Thymus (tissue), 11 donors: ENCODE results near the gene FAM83F. TPM values are rescaled to one million over a fixed set of nuclear protein-coding genes. Genes with fewer than 3 reads are reported as not detected.
A peak's percentile ranks its signal among the peaks of the same experiment; 100 is the strongest.

Experiments used
- DNase-seq, 9 donors: peaks; one replicate each; pipeline ENCODE4 v3.0.0-alpha.2; 2013; ENCODE audit warnings: low spot score in 9 of 9, low read depth in 6 of 9, missing footprints in 1 of 9
- H3K27ac ChIP-seq, 2 donors: one replicate each; pipeline ENCODE4 v1.5.1; 2013; ENCODE audit warnings: control low read depth in 1 of 2, low read depth in 1 of 2, low read length in 1 of 2, mild to moderate bottlenecking in 1 of 2, moderate library complexity in 1 of 2
- H3K27me3 ChIP-seq, 2 donors: one replicate each; pipeline ENCODE4 v1.5.1; 2013; ENCODE audit warnings: low read length in 1 of 2; ENCODE audit not compliant: control insufficient read depth in 2 of 2, insufficient read depth in 1 of 2
- H3K36me3 ChIP-seq, 2 donors: one replicate each; pipeline ENCODE4 v1.5.1; 2013; ENCODE audit warnings: low read length in 1 of 2, mild to moderate bottlenecking in 1 of 2, moderate library complexity in 1 of 2; ENCODE audit not compliant: control insufficient read depth in 2 of 2, insufficient read depth in 2 of 2
- H3K4me1 ChIP-seq, 2 donors: one replicate each; pipeline ENCODE4 v1.5.1; 2013; ENCODE audit warnings: low read length in 2 of 2; ENCODE audit not compliant: control insufficient read depth in 2 of 2, insufficient read depth in 2 of 2
- H3K4me3 ChIP-seq, 2 donors: one replicate each; pipeline ENCODE4 v1.5.1; 2013; ENCODE audit warnings: low read length in 2 of 2, control low read depth in 1 of 2, mild to moderate bottlenecking in 1 of 2
- H3K9me3 ChIP-seq, 2 donors: one replicate each; pipeline ENCODE4 v1.5.1; 2013; ENCODE audit warnings: low read length in 1 of 2, mild to moderate bottlenecking in 1 of 2; ENCODE audit not compliant: control insufficient read depth in 2 of 2, insufficient read depth in 1 of 2
- WGBS: extraction: QIAGEN DNeasy Blood & Tissue Kit; methylation state at CpG from one replicate; pipeline ENCODE4 v1.1.7; 2013; 5-methylcytosine and 5-hydroxymethylcytosine counted together
- polyA plus RNA-seq: library from polyadenylated mRNA; stranded (reverse); fragments of 200-250 nt; gene quantifications from one replicate; pipeline ENCODE4 v1.2.3, GENCODE V29; 2013
- total RNA-seq: library from RNA; stranded (reverse); fragments of 120-200 nt; gene quantifications from one replicate; pipeline ENCODE4 v1.2.4, GENCODE V29; 2013
- donor health status: healthy.

The FAM83F gene
- total and polyA plus RNA-seq, 2 donors: 2.0 to 2.4 TPM

GRCh38 chr22:40031766-40032470 is 37.2 kb downstream of the FAM83F start:
- WGBS: 98% methylated on average over 10 of the region's 10 CpGs
- Histone ChIP-seq H3K9me3 (no peaks in the 10 kb centered on the region), H3K4me1 (peaks cover 13 to 59% of the 10 kb centered on the region in 2 donors), H3K36me3 (peaks cover 0 to 2% of the 10 kb centered on the region in 2 donors), H3K4me3 (no peak overlapping the region), H3K27me3 (no peaks in the 10 kb centered on the region), H3K27ac (no peak overlapping the region)
- no peak for DNase-seq

- H3K9me3 ChIP-seq: no peaks in the 10 kb centered on the region
- 94% methylated on average over 12 of the region's 12 CpGs for WGBS
- H3K27me3 ChIP-seq: no peaks in the 10 kb centered on the region
- no peak for DNase-seq
- H3K4me1 ChIP-seq: peaks cover 13 to 50% of the 10 kb centered on the region in 2 donors
- H3K27ac ChIP-seq: no peak overlapping the region
- H3K36me3 ChIP-seq: peaks cover 0 to 2% of the 10 kb centered on the region in 2 donors
- H3K4me3 ChIP-seq: no peak overlapping the region
Observed at GRCh38 chr22:40033586-40034380, 39.0 kb downstream of the FAM83F start.

- H3K27ac ChIP-seq: no peak overlapping the region
- no peak for DNase-seq
- H3K4me1 ChIP-seq: peaks cover 13 to 49% of the 10 kb centered on the region in 2 donors
- no peak overlapping the region for H3K4me3 ChIP-seq
- 98% methylated on average over 11 of the region's 11 CpGs for WGBS
- no peaks in the 10 kb centered on the region for H3K9me3 ChIP-seq
- no peaks in the 10 kb centered on the region for H3K27me3 ChIP-seq
- H3K36me3 ChIP-seq: peaks cover 0 to 2% of the 10 kb centered on the region in 2 donors
Observed at GRCh38 chr22:40035351-40035750, 40.6 kb downstream of the FAM83F start.

GRCh38 chr22:40036126-40036525 is 41.4 kb downstream of the FAM83F start:
- Histone ChIP-seq H3K9me3 (no peaks in the 10 kb centered on the region), H3K36me3 (peaks cover 0 to 2% of the 10 kb centered on the region in 2 donors), H3K27me3 (no peaks in the 10 kb centered on the region), H3K4me1 (peaks cover 9 to 49% of the 10 kb centered on the region in 2 donors), H3K27ac (no peak overlapping the region), H3K4me3 (no peak overlapping the region)
- no peak for DNase-seq
- 87% methylated on average over 6 of the region's 6 CpGs for WGBS

- no peaks in the 10 kb centered on the region for H3K9me3 ChIP-seq
- no peaks in the 10 kb centered on the region for H3K27me3 ChIP-seq
- no peaks in the 10 kb centered on the region for H3K36me3 ChIP-seq
- peaks cover 6 to 49% of the 10 kb centered on the region in 2 donors for H3K4me1 ChIP-seq
- H3K27ac ChIP-seq: no peak overlapping the region
- WGBS: 42% methylated on average over 13 of the region's 13 CpGs
- DNase-seq: peak in 3 of 9 donors; percentile 57 to 68 (median 66)
- H3K4me3 ChIP-seq: no peak overlapping the region
Observed at GRCh38 chr22:40036591-40037225, 42.0 kb downstream of the FAM83F start.

- no peak for DNase-seq
- H3K27me3 ChIP-seq: no peaks in the 10 kb centered on the region
- no peaks in the 10 kb centered on the region for H3K36me3 ChIP-seq
- peaks cover 6 to 49% of the 10 kb centered on the region in 2 donors for H3K4me1 ChIP-seq
- H3K4me3 ChIP-seq: no peak overlapping the region
- H3K9me3 ChIP-seq: no peaks in the 10 kb centered on the region
- no peak overlapping the region for H3K27ac ChIP-seq
- WGBS: 98% methylated on average over 3 of the region's 3 CpGs
Observed at GRCh38 chr22:40037320-40037719, 42.6 kb downstream of the FAM83F start.

GRCh38 chr22:40039482-40040115 is 44.8 kb downstream of the FAM83F start:
- DNase-seq: no peak
- peaks cover 13 to 60% of the 10 kb centered on the region in 2 donors for H3K4me1 ChIP-seq

GRCh38 chr22:40040927-40041326 is 46.2 kb downstream of the FAM83F start:
- Histone ChIP-seq H3K4me3 (no peak overlapping the region), H3K27ac (peak overlapping the region; percentile 78 to 88), H3K36me3 (no peaks in the 10 kb centered on the region), H3K9me3 (no peaks in the 10 kb centered on the region), H3K27me3 (no peaks in the 10 kb centered on the region), H3K4me1 (peaks cover 13 to 63% of the 10 kb centered on the region in 2 donors)
- WGBS: 8% methylated on average over 4 of the region's 4 CpGs
- DNase-seq: peak in 5 of 9 donors; percentile 54 to 79 (median 58)

More at GRCh38 chr22:40039482-40040115, 44.8 kb downstream of the FAM83F start:
- 92% methylated on average over 11 of the region's 11 CpGs for WGBS
- no peaks in the 10 kb centered on the region for H3K9me3 ChIP-seq
- no peak overlapping the region for H3K4me3 ChIP-seq
- no peaks in the 10 kb centered on the region for H3K36me3 ChIP-seq
- no peaks in the 10 kb centered on the region for H3K27me3 ChIP-seq
- no peak overlapping the region for H3K27ac ChIP-seq
